ENCODE results near the gene ZNF500.

- TF ChIP-seq FOS (IDR thresholded peaks at IDR 0.05; ENCODE audit: borderline replicate concordance, extremely low read depth, insufficient read length): no peak
- no peak for TF ChIP-seq USF2 (IDR thresholded peaks at IDR 0.05; ENCODE audit: borderline replicate concordance, low read depth, low read length)
- no peak for TF ChIP-seq ZZZ3 (IDR thresholded peaks at IDR 0.05; ENCODE audit: control insufficient read depth, insufficient read length, low read depth)
These were observed 29.4 kb downstream of the ZNF500 start for GRCh38 chr16:4737545-4737944.
